Glomerular endothelial cell (primary cell): Measurements from ENCODE around the gene PTPRU. TPM values are rescaled to one million over a fixed set of nuclear protein-coding genes. Genes with fewer than 3 reads are reported as not detected.
"Not testable (repeated sequence)": the region's sequence is repeated elsewhere in the genome, so short reads cannot be mapped to it uniquely, and the experiment has no call there.

ENCODE experiments used
- DNase-seq: peaks from one replicate; pipeline ENCODE4 v3.0.0-alpha.2; 2011; ENCODE audit warnings: low read depth, low spot score; ENCODE audit errors: extremely low read depth
- total RNA-seq: library from RNA; depleted of rRNA; stranded (reverse); fragments of >200 nt; gene quantifications from 2 replicates; pipeline ENCODE4 v1.2.3, GENCODE V29; 2015

The PTPRU gene
- total RNA-seq, 1 donor from 2014 or later, result 19.4 TPM

- DNase-seq, result no peak
Measured at GRCh38 chr1:29221296-29221695, 15.0 kb upstream of the PTPRU start.

GRCh38 chr1:29222260-29222659 is 14.1 kb upstream of the PTPRU start:
- DNase-seq, result not testable (repeated sequence)

- no peak for DNase-seq
Measured at GRCh38 chr1:29222686-29223085, 13.6 kb upstream of the PTPRU start.

GRCh38 chr1:29223521-29223920 is 12.8 kb upstream of the PTPRU start:
- no peak for DNase-seq

GRCh38 chr1:29224356-29224837 is 11.9 kb upstream of the PTPRU start:
- no peak for DNase-seq

GRCh38 chr1:29225361-29225760 is 11.0 kb upstream of the PTPRU start:
- DNase-seq, result no peak

GRCh38 chr1:29227511-29227910 is 8.8 kb upstream of the PTPRU start:
- DNase-seq, result no peak

- no peak for DNase-seq
Measured at GRCh38 chr1:29230204-29230552, 6.1 kb upstream of the PTPRU start.

- DNase-seq, result peak; percentile 41
Measured at GRCh38 chr1:29230553-29231378, 5.6 kb upstream of the PTPRU start, which contains the start of gene MECR. Gene MECR, minus strand, starts transcription at chr1:29230934. Its CDS starts 28 bp downstream, at chr1:29230906.

GRCh38 chr1:29232387-29232786 is 3.9 kb upstream of the PTPRU start:
- DNase-seq, result no peak

GRCh38 chr1:29233693-29234092 is 2.6 kb upstream of the PTPRU start:
- DNase-seq, result no peak

GRCh38 chr1:29234471-29234870 is 1.9 kb upstream of the PTPRU start:
- DNase-seq, result no peak

GRCh38 chr1:29234881-29235280 is 1.4 kb upstream of the PTPRU start:
- DNase-seq, result not testable (repeated sequence)

- no peak for DNase-seq
Measured at GRCh38 chr1:29236712-29237128, 398 bp downstream of the PTPRU start.

- DNase-seq, result no peak
Measured at GRCh38 chr1:29237129-29237821, 953 bp downstream of the PTPRU start.

GRCh38 chr1:29237852-29238619 is 1.7 kb downstream of the PTPRU start:
- DNase-seq, result no peak

GRCh38 chr1:29238620-29239002 is 2.3 kb downstream of the PTPRU start:
- no peak for DNase-seq

- DNase-seq, result no peak
Measured at GRCh38 chr1:29239142-29239541, 2.8 kb downstream of the PTPRU start.

GRCh38 chr1:29240400-29240837 is 4.1 kb downstream of the PTPRU start:
- DNase-seq, result no peak

GRCh38 chr1:29240986-29241385 is 4.7 kb downstream of the PTPRU start:
- DNase-seq, result no peak
